TTC549 (cell line): ENCODE data around the gene NGB.
"Not testable (repeated sequence)": the region's sequence is repeated elsewhere in the genome, so short reads cannot be mapped to it uniquely, and the experiment has no call there.

Experiments
- FAIRE-seq: peaks from 2 replicates; lab custom pipeline; 2012; peaks lifted over from hg19 to GRCh38; lab: Jason Lieb, UNC

Gene NGB

GRCh38 chr14:77296155-77296554 is 25.1 kb upstream of the NGB start:
- FAIRE-seq: no peak

DNA sequence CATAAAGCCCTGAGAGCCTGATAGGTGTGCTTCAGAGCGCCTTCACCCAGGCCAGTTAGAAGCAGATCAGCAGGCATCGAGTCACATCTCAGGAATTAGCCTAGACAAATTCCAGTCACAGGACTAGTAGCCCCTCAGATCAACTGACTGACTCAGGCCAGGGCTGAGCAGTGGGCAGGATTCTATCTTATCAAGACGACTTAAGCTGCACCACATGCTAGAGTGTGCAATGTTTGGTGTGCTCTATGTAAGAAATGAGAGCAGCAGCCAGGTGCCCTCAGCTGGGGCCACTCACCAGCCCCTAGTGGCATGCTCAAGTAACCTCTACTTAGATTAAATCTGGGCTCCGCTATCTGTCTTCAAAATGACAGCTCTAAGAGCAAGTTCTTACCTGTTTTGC is 19.7 kb upstream of the NGB start:
- no peak for FAIRE-seq

- no peak for FAIRE-seq
Observed at GRCh38 chr14:77286576-77286975, 15.6 kb upstream of the NGB start.

DNA sequence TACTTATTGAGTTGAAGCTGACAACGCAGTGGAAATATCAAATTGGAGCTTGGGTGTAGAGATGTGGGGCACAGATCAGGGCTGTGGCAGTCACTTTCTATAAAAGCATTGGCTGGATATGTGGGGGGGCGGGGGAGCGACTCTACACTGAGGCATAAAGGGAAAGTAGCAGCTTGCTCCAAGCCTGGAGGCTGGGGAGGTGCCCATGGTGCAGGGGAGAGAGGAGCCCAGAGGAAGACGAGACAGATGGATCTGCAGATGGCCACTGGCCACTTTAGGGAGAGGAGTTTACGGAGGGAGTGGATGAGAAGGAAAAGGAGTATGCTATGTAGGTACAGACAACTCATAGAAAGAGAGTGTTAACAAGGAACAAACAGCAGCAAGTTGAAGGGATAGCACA is 13.5 kb upstream of the NGB start:
- no peak for FAIRE-seq

- no peak for FAIRE-seq
Observed at GRCh38 chr14:77284066-77284465, 13.1 kb upstream of the NGB start.

GRCh38 chr14:77281852-77282410 is 10.9 kb upstream of the NGB start:
- no peak for FAIRE-seq

DNA sequence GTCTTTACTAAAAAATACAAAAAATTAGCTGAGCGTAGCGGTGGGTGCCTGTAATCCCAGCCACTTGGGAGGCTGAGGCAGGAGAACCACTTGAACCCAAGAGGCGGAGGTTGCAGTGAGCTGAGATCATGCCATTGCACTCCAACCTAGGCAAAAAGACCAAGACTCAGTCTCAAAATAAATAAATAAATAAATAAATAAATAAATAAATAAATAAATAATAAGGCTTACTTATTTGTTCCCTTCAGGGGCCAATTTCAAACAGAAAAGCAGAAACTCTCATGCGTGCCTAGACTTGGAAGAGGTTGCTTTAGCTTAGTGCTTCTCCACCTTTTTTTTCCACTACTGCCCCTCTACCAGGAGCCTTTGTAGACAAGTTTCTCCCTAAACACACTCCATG is 9.9 kb upstream of the NGB start:
- FAIRE-seq: not testable (repeated sequence)

DNA sequence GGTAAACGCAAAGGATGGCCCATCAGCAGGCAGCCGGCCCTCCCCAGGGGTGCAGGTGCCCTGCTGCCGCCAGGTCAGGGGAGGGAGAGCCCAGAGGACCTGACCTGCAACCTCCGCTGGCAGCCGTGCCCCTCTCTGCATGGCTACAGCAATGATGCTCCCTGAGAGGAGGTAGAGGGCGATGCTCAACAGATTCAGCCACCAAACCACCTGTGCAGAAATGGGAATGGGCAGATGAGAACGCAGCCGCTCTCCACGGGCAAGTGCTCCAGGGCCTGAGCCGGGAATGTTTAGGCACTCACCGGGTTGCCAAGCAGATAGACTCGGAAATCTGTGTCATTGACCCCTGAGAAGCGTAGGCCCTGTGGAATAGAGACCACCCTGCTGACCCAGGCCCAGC is 8.7 kb upstream of the NGB start:
- FAIRE-seq: no peak

- no peak for FAIRE-seq
Observed at GRCh38 chr14:77278461-77279230, 7.6 kb upstream of the NGB start.

GRCh38 chr14:77276959-77277358 is 6.0 kb upstream of the NGB start:
- FAIRE-seq: no peak

DNA sequence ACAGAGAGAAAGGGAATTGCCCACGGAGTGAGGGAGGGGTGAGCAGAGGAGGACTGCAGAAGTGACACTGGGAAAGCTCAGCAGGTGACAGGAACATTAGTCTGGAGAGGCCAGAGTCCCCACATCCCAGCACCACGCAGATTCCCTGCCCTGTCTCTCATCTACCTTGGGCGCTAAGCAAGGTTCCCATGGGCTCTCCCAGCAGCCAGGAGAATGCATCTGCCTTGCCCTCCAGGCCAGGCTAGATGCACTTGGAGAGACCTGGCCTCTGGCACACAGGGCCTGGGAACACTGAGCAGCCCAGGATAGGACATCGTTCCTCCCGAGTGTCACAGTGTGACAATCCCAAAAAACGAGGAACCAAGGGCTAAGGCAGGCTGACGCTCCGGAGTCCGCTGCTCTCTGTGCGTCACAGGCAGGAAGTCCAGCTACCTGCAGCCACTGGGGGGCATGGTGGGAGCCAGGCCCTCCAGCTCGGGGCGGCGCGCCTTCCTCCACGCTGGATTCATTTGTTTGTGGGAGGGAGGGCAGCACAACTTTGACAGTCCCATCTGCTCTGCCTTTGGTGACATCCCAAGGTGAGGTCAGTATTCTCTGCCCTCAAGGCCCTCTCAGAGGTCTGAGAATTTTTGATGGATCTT is 5.4 kb upstream of the NGB start:
- FAIRE-seq: no peak

- FAIRE-seq: no peak
Observed at GRCh38 chr14:77275601-77276017, 4.6 kb upstream of the NGB start.

- no peak for FAIRE-seq
Observed at GRCh38 chr14:77275041-77275580, 4.1 kb upstream of the NGB start.

DNA sequence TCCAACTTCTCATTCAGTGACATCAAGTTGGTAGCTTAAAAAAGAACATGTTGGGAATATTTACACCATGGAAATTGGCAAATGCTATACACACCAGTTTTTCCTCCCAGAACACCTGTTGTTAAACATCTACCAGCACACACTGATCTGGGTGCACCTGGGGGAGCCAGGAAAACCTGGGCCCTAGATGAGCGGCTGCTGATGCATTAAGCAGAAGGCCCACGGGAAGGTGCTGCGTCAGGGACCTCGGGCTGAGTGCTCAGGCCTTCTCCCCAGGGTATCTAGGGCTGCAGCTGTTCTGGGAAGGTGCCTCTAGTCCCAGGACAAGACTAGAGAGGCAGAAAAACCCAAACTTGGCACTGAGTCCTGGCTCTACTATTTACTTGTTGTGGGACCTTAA is 2.8 kb upstream of the NGB start:
- no peak for FAIRE-seq

DNA sequence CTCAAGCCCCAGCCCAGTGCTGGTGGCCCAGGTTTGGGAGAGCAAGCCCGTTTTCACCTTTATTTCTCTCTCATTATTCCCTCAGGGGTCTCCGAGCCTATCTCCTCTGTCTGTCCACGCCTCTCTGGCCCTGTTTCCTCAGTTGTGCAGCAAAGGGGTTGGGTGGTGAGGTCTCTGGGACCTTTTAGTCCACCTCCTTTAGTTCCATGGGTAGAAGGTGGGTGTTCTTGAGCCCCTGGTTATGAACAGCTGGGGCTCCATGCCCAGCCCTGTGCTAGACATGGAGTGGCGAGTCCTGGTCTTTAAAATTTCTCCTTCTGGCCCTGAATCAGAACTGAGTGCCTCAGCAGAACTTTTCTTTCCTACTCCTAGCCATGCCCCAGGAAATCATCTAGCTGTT is 1.3 kb upstream of the NGB start:
- FAIRE-seq: no peak

DNA sequence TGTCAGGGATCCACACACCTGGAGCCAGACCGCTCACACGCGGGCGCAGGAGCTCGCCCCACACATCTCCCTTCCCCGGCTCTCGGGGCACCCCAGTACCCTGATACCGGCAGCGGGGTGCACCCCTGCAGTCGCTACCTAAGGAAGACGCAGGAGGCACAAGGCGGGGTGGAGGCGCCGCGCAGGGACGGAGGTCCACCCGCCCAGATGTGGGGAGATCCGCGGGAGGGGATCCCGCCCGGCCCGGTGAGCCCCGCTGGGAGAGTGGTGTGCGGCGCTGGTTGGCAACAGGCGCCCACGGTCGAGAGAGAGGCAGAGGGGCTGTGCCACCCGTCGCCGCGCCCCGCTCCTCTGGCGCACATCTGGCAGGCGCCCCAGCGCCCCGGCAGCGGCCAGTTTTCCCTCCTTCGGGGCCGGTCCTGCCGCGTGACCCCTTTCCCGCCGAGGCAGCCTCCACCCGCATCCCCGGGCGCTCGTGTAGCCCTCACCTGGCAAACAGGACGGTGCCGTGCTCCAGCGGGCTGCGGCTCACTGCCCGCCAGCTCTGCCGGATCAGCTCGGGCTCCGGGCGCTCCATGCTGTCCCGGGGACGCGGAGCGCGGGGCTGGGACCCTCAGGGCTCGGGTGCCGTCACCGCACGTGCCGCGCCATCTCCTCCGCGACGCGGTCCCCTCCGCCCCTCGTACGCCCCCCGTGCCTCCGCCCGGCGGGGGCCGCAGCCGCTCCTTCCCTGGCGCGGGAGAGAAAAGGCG is 469 bp downstream of the NGB start:
- no peak for FAIRE-seq

- no peak for FAIRE-seq
Observed at GRCh38 chr14:77268989-77269600, 1.9 kb downstream of the NGB start.

DNA sequence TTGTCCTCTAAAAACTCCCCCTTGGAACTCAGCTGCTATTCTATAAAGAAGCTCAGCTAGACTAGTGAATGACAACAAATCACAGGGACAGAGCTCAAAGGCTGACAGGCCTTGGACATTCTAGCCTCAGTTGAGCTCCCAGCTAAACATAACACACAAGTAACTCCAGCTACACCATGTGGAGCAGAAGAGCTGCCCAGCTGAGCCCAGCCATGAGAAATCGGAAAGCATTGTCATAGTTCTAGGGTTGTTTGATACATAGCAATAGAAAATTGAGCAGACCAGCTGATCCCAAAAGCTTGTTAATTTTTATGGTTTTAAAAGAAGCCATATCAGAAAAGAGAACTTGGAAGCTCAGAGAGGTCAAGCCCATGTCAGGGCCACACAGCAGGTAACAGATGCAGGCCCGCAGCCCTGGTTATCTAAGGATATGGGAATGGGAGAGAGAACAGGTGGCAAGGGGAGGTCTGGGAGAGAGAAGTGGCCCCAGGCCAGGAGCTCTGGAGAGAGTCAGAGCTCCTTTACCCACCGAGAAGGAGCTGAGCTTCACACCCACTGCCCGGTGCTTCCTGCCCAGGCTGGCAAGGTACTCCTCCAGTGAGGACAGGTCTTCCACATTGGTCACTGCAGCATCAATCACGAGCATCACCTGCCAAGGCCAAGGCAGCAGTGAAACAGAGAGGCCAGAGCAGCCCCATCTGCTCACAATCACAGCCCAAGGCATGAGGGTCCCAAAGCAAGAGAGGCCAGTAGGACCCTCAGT is 2.9 kb downstream of the NGB start:
- no peak for FAIRE-seq

DNA sequence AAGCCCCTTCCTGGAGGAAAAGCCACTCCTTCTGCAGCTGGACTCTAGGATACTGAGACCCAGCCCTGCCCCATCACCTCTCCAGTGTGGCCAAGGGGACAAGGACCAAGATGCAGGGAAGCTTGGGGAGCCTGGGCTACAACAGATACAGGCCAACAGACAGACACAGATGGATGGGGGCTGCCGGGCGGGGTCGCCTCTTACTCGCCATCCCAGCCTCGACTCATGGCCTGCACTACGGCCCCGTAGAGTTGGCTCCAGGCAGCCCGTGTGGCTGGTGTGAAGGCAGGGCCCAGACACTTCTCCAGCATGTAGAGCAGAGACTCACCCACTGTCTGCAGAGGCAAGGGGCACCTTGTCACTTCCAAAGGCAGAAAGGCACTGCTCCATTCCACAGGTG is 4.7 kb downstream of the NGB start:
- no peak for FAIRE-seq

DNA sequence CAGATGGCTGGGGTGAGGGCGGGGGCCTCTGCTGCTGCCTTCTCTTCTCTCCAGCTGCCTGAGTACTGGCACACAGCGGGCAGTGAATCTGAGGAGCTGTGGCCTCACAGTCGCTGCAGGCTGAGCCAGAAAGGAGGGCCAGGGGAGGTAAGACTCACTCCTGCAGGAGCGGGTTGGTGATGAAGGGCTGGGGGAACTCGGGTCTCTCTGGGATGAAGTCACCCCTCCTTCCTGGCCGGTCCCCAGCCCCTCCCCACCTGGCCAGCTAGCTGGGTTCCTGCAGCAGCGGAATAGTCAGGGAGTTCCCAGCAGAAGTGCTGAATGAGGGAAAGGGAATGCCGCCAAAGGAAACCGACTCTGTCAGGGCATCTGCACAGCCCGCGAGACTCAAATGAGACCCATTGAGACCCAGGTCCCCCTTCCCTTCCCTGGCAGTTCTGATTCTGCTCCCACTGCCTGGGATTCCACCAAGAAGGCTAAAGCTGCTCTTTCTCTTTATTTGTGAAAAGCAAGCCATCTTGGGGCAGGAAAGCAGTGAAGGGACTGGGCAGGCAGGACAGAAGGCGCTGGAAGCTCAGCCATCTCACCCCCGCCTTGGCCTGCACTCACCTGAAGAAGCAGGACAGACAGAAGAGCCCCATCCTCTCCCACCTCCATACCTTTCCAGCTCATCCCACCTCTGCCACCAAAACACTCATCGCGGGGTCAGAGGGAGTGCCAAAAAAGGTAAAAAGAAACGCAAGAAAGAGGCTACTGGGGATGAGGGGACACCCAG is 5.3 kb downstream of the NGB start:
- no peak for FAIRE-seq

DNA sequence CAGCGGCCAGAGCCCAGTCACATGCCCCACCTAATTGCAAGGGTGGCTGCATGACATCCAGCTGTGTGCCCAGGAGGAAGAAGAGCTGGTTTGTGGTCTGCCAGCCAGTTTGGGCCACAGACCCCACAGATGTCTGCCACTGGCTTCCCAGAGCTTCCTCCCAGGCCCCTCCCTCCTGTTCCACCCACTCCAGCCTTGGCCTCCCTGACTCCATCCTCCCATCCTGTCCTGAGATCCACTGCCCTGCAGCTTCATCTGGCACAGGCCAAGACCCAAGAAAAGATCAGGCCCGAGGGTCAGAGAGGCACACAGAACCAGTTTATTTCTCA is 5.9 kb downstream of the NGB start:
- FAIRE-seq: no peak
